Gastroesophageal sphincter (tissue), 3 donors: ENCODE measurements around the gene FCN3.

Source experiments
- POLR2A ChIP-seq, 2 donors: fragments of 450-650 bp; IDR thresholded peaks; one replicate each; pipeline ENCODE4 v1.6.1; 2017; ENCODE audit warnings: antibody characterized with exemption in 2 of 2, mild to moderate bottlenecking in 2 of 2, moderate library complexity in 1 of 2
- TF ChIP-seq, protein P1 (sequence below), 4 experiments: fragments of 200-600 bp in 2 of 4; fragments of 450-650 bp in 2 of 4; sonication (generic) in 1 of 4; IDR thresholded peaks; one replicate each; pipeline ENCODE4 v1.5.1; 2017 to 2019; ENCODE audit warnings: antibody characterized with exemption in 4 of 4, mild to moderate bottlenecking in 2 of 4, moderate library complexity in 2 of 4

DNA sequence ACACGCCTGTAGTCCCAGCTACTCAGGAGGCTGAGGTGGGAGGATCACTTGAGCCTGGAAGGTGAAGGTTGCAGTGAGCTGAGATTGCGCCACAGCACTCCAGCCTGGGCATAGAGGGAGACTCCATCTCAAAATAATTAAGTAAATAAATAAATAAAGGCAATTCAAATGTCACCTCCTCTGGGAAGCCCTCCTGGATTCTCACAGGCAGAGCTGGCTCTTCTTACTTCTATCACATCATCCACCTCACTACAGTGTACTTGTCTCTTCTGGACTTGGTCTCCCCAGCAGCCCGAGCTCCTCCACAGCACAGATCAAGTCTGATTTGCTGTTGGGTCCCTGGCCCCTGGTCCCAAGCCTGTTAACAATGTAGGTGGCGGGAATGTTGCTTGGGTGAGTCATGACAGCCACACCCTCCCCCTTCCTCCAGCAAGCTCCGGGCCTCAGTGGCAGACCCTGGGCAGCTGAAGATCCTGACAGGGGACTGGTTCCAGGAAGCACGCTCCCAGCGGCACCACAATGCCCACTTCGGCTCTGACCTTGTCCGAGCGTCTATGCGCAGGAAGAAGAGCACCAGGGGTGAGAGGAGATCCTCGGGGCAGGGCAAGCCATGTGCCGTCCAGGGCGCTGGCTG is 27.5 kb downstream of the FCN3 start:
- TF ChIP-seq, protein P1, sequence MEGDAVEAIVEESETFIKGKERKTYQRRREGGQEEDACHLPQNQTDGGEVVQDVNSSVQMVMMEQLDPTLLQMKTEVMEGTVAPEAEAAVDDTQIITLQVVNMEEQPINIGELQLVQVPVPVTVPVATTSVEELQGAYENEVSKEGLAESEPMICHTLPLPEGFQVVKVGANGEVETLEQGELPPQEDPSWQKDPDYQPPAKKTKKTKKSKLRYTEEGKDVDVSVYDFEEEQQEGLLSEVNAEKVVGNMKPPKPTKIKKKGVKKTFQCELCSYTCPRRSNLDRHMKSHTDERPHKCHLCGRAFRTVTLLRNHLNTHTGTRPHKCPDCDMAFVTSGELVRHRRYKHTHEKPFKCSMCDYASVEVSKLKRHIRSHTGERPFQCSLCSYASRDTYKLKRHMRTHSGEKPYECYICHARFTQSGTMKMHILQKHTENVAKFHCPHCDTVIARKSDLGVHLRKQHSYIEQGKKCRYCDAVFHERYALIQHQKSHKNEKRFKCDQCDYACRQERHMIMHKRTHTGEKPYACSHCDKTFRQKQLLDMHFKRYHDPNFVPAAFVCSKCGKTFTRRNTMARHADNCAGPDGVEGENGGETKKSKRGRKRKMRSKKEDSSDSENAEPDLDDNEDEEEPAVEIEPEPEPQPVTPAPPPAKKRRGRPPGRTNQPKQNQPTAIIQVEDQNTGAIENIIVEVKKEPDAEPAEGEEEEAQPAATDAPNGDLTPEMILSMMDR (IDR thresholded peaks at IDR 0.05): no peak
- no peak for TF ChIP-seq POLR2A (IDR thresholded peaks at IDR 0.05)
